ENCODE data around the gene NYNRIN.

Gene NYNRIN

DNA sequence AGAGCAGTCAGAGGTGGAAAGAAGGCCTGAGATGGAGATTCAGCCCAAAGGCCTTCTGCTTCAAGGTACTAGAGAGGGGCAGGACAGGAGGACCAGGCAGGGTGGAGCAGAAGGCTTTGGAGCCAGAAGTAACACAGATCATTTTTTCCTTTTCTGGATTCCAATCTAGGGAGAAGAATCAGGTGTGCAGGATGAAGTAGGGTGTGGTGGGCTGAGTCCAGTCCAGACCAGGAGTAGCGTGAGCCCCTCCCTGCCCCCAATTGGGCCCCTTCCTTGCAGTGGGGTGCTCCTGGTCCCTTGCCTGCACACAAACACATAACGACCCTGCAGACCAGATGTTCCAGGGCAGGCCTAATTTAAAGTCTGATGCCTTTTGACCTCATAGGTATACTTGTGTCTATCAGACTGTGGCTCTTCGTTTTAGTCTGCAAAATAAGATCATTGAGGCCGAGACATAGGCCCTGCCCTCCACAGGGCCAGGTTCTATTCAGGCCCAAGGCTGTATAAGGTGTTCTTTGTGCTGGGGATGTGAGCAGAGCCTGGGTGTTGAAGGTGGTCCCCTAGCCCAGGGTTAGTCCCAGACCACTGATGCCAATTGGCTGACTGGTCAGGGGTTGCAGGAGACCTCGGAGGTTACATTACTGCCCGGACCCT lies 1.0 kb upstream of the NYNRIN start:
- ChIA-PET CTCF (interaction anchor here (1.2 to 5.5 kb wide), 9 partner anchors 12 to 65 kb away, joined by 3 to 72 read pairs (median 21); no protein-coding TSS in a partner anchor), POLR2A (interaction anchor here (1.2 kb wide), 1 partner anchor 21 kb away, joined by 3 read pairs; no protein-coding TSS in a partner anchor)
- H3K36me3 ChIP-seq (ENCODE audit: control insufficient read depth in 4 of 4, insufficient read depth in 4 of 4, low read length in 3 of 4), result no peaks in the 10 kb centered on the region
- H3K27me3 ChIP-seq (replicated peaks in 2 of 5; ENCODE audit: control insufficient read depth in 4 of 5, insufficient read depth in 5 of 5, low read length in 4 of 5), result no peaks in the 10 kb centered on the region
- no peak for DNase-seq
- WGBS (ENCODE audit: insufficient coverage), result 52% methylated on average over 3 of the region's 6 CpGs
- H3K4me3 ChIP-seq (ENCODE audit: control insufficient read depth in 1 of 7, extremely low read depth in 1 of 7, insufficient read depth in 4 of 7, low read depth in 2 of 7, low read length in 6 of 7), result peak overlapping the region in 1 of 7 experiments; percentile 84
- no peaks in the 10 kb centered on the region for H3K9me3 ChIP-seq (ENCODE audit: control extremely low read depth in 1 of 5, control insufficient read depth in 4 of 5, insufficient read depth in 2 of 5, low read depth in 1 of 5, low read length in 4 of 5)
- peaks cover 12 to 83% (median 64%) of the 10 kb centered on the region in 4 experiments for H3K4me1 ChIP-seq (ENCODE audit: control extremely low read depth in 1 of 4, control insufficient read depth in 4 of 4, insufficient read depth in 4 of 4, low read length in 3 of 4)
- no peak overlapping the region for H3K27ac ChIP-seq (ENCODE audit: insufficient read depth in 1 of 2, low read depth in 1 of 2, low read length in 2 of 2, poor library complexity in 1 of 2, severe bottlenecking in 2 of 2)

DNA sequence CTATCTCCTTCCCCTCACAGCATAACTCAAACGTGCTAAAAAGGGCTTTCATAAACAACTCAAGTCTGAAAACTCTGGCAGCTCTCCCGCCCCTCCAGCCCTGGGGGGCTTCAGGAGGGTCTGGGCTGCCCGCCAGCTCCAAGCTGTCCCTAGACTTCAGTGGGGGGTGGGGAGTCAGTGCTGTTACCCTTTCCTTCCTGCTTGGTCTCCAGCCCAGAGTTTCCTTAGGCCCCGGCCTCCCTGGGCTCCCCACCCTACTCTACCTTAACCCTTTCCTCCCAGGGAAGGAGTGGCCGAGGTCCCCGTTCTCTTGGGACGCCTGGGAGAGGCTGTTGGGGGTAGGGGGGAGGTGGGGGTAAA lies 530 bp upstream of the NYNRIN start:
- ChIA-PET POLR2A (interaction anchor here (0.7 to 1.2 kb wide), 3 partner anchors 21 to 64 kb away, joined by 3 to 4 read pairs (median 3); no protein-coding TSS in a partner anchor), CTCF (interaction anchor here (1.1 to 5.5 kb wide), 5 partner anchors 13 to 65 kb away, joined by 3 to 39 read pairs (median 11); no protein-coding TSS in a partner anchor)
- Histone ChIP-seq H3K27ac (ENCODE audit: insufficient read depth in 1 of 2, low read depth in 1 of 2, low read length in 2 of 2, poor library complexity in 1 of 2, severe bottlenecking in 2 of 2) (no peak overlapping the region), H3K9me3 (ENCODE audit: control extremely low read depth in 1 of 5, control insufficient read depth in 4 of 5, insufficient read depth in 2 of 5, low read depth in 1 of 5, low read length in 4 of 5) (no peaks in the 10 kb centered on the region), H3K27me3 (replicated peaks in 2 of 5; ENCODE audit: control insufficient read depth in 4 of 5, insufficient read depth in 5 of 5, low read length in 4 of 5) (no peaks in the 10 kb centered on the region), H3K4me1 (ENCODE audit: control extremely low read depth in 1 of 4, control insufficient read depth in 4 of 4, insufficient read depth in 4 of 4, low read length in 3 of 4) (peaks cover 12 to 80% (median 63%) of the 10 kb centered on the region in 4 experiments), H3K4me3 (ENCODE audit: control insufficient read depth in 1 of 7, extremely low read depth in 1 of 7, insufficient read depth in 4 of 7, low read depth in 2 of 7, low read length in 6 of 7) (peak overlapping the region in 1 of 7 experiments; percentile 84), H3K36me3 (ENCODE audit: control insufficient read depth in 4 of 4, insufficient read depth in 4 of 4, low read length in 3 of 4) (peaks cover 0 to 1% (median 0%) of the 10 kb centered on the region in 4 experiments)
- DNase-seq, result peak in 1 of 3 donors; percentile 35
- WGBS (ENCODE audit: insufficient coverage), result 40% methylated on average over 1 of the region's 7 CpGs

DNA sequence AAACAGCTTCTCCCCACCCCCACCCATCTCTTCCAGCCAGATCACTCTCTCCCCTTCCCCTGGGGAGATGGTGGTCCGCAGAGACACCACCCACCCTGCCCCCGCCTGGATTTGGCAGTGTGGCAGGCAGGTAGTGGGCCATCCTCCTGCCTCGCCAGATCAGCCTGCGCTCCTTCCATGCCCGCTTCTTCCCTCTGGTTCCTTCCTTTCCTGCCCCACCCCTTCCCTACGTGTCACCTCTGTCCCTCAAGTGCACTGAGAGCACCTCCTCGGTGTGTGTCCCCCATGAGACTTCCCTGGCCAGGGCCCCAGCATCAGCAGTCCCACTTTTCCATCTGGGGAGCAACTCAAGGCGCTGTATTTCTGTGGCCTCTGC lies 632 bp downstream of the NYNRIN start:
- CTCF ChIA-PET, result interaction anchor here (0.7 to 5.5 kb wide), 6 partner anchors 12 to 69 kb away, joined by 3 to 39 read pairs (median 11); no protein-coding TSS in a partner anchor
- POLR2A ChIA-PET, result interaction anchor here (0.7 to 1.2 kb wide), 2 partner anchors 31 to 32 kb away, joined by 3 read pairs; partner anchors contain the start of gene KHNYN

DNA sequence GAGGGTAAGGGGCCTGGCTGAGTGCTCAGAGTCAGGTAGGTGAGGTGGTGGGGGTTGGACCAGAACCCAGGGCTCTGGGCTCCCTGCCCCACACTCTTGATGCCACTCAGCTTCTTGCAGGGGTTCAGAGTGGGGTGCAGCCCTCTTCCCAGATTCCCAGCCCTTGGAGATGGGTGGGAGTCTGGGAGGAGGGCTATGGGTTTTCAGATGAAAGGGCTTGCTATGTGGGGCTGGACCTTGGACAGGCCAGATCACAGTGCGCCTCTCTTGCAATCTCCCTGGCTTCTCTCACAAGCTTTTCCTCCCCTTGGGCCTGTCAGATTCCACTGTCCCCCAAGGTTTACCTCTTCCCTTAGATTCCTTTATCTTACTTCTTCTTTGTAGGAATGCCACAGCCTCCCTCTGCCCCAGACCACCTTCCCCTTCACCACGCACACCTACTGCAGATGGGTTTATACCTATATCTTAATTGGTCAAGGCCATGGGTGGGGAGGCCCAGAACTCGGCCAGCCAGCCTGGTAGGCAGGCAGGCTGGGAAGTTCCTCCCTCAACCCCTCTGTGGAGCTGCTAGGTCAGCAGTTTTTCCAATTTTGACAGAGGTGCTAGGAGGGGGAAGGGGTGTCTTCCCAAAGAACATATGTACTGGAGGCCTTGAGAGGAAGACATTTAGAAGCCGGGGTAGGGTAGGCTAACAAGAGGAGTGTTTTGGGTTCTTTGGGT lies 1.4 kb downstream of the NYNRIN start:
- Histone ChIP-seq H3K36me3 (ENCODE audit: control insufficient read depth in 4 of 4, insufficient read depth in 4 of 4, low read length in 3 of 4) (peaks cover 0 to 8% (median 0%) of the 10 kb centered on the region in 4 experiments), H3K9me3 (ENCODE audit: control extremely low read depth in 1 of 5, control insufficient read depth in 4 of 5, insufficient read depth in 2 of 5, low read depth in 1 of 5, low read length in 4 of 5) (no peaks in the 10 kb centered on the region), H3K4me3 (ENCODE audit: control insufficient read depth in 1 of 7, extremely low read depth in 1 of 7, insufficient read depth in 4 of 7, low read depth in 2 of 7, low read length in 6 of 7) (peak overlapping the region in 6 of 7 experiments; percentile 42 to 84 (median 68)), H3K27me3 (replicated peaks in 2 of 5; ENCODE audit: control insufficient read depth in 4 of 5, insufficient read depth in 5 of 5, low read length in 4 of 5) (no peaks in the 10 kb centered on the region), H3K27ac (ENCODE audit: insufficient read depth in 1 of 2, low read depth in 1 of 2, low read length in 2 of 2, poor library complexity in 1 of 2, severe bottlenecking in 2 of 2) (no peak overlapping the region), H3K4me1 (ENCODE audit: control extremely low read depth in 1 of 4, control insufficient read depth in 4 of 4, insufficient read depth in 4 of 4, low read length in 3 of 4) (peaks cover 7 to 62% (median 48%) of the 10 kb centered on the region in 4 experiments)
- ChIA-PET POLR2A (interaction anchor here (0.7 kb wide), 1 partner anchor 30 kb away, joined by 3 read pairs; the partner anchor contains the start of gene KHNYN), CTCF (interaction anchor here (0.7 to 5.5 kb wide), 8 partner anchors 10 to 70 kb away, joined by 3 to 39 read pairs (median 9); no protein-coding TSS in a partner anchor)
- no peak for DNase-seq
- WGBS (ENCODE audit: insufficient coverage), result 21% methylated on average over 2 of the region's 4 CpGs

More for the DNA sequence above, 632 bp downstream of the NYNRIN start:
- H3K9me3 ChIP-seq (ENCODE audit: control extremely low read depth in 1 of 5, control insufficient read depth in 4 of 5, insufficient read depth in 2 of 5, low read depth in 1 of 5, low read length in 4 of 5), result no peaks in the 10 kb centered on the region
- peak overlapping the region in 1 of 2 experiments; percentile 20 for H3K27ac ChIP-seq (ENCODE audit: insufficient read depth in 1 of 2, low read depth in 1 of 2, low read length in 2 of 2, poor library complexity in 1 of 2, severe bottlenecking in 2 of 2)
- H3K36me3 ChIP-seq (ENCODE audit: control insufficient read depth in 4 of 4, insufficient read depth in 4 of 4, low read length in 3 of 4), result peaks cover 0 to 4% (median 0%) of the 10 kb centered on the region in 4 experiments
- H3K4me3 ChIP-seq (ENCODE audit: control insufficient read depth in 1 of 7, extremely low read depth in 1 of 7, insufficient read depth in 4 of 7, low read depth in 2 of 7, low read length in 6 of 7), result peak overlapping the region; percentile 42 to 84 (median 68)
- no peaks in the 10 kb centered on the region for H3K27me3 ChIP-seq (replicated peaks in 2 of 5; ENCODE audit: control insufficient read depth in 4 of 5, insufficient read depth in 5 of 5, low read length in 4 of 5)
- peaks cover 12 to 69% (median 52%) of the 10 kb centered on the region in 4 experiments for H3K4me1 ChIP-seq (ENCODE audit: control extremely low read depth in 1 of 4, control insufficient read depth in 4 of 4, insufficient read depth in 4 of 4, low read length in 3 of 4)
- DNase-seq, result no peak
- WGBS (ENCODE audit: insufficient coverage), result 4% methylated on average over 8 of the region's 8 CpGs

DNA sequence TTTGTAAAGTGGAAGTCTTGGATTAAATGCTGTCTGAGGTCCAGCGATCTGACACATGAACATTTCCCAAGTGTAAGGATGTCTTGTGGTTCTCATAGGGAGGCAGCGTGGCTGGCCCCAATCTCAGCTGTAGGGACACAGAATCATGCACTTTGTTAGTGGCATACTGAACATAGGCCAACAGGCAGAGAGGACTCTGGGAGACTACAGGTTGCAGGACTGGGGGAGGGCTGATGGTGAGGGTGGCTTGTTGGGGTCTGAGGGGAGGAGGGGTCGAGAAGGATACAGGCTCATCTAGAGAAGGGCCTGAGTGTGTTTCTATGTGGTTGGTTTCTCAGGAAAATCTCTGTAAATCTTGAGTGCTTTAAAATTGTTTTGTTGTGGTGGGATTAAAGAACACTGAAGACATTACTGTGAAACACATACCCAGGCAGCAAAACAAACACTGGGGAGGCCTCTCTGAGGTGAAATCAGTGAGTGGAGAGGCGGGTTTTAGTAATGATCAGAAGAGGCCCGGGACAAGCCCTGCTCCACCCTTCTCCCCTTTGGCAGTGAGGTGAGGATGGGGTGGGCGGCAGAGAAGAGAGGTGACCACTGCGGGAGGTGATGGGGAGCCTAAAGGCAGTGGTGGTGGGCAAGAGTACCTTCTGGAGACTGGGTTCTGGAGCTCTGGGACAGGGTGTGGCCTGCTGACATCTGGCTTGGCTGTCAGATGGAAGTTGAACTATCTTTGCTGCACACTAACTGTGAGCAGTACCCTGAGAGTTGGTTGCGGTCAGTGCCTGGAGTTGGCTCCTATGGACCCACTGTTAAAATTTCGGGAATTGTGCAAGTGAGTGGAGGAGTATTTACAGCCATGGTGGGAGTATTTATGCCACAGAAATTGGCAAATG lies 3.3 kb downstream of the NYNRIN start:
- POLR2A ChIA-PET, result no interaction called here
- peaks cover 0 to 10% (median under 1%) of the 10 kb centered on the region in 4 experiments for H3K36me3 ChIP-seq (ENCODE audit: control insufficient read depth in 4 of 4, insufficient read depth in 4 of 4, low read length in 3 of 4)
- WGBS (ENCODE audit: insufficient coverage), result 80% methylated on average over 9 of the region's 9 CpGs
- peaks cover 2 to 43% (median 32%) of the 10 kb centered on the region in 4 experiments for H3K4me1 ChIP-seq (ENCODE audit: control extremely low read depth in 1 of 4, control insufficient read depth in 4 of 4, insufficient read depth in 4 of 4, low read length in 3 of 4)
- H3K27me3 ChIP-seq (replicated peaks in 2 of 5; ENCODE audit: control insufficient read depth in 4 of 5, insufficient read depth in 5 of 5, low read length in 4 of 5), result no peaks in the 10 kb centered on the region
- DNase-seq, result no peak
- no peak overlapping the region for H3K27ac ChIP-seq (ENCODE audit: insufficient read depth in 1 of 2, low read depth in 1 of 2, low read length in 2 of 2, poor library complexity in 1 of 2, severe bottlenecking in 2 of 2)
- CTCF ChIA-PET, result interaction anchor here (1.0 to 23.8 kb wide), 8 partner anchors 9 to 41 kb away, joined by 3 to 489 read pairs (median 4); partner anchors contain the start of genes CBLN3 and KHNYN
- H3K9me3 ChIP-seq (ENCODE audit: control extremely low read depth in 1 of 5, control insufficient read depth in 4 of 5, insufficient read depth in 2 of 5, low read depth in 1 of 5, low read length in 4 of 5), result no peaks in the 10 kb centered on the region
- H3K4me3 ChIP-seq (ENCODE audit: control insufficient read depth in 1 of 7, extremely low read depth in 1 of 7, insufficient read depth in 4 of 7, low read depth in 2 of 7, low read length in 6 of 7), result no peak overlapping the region

DNA sequence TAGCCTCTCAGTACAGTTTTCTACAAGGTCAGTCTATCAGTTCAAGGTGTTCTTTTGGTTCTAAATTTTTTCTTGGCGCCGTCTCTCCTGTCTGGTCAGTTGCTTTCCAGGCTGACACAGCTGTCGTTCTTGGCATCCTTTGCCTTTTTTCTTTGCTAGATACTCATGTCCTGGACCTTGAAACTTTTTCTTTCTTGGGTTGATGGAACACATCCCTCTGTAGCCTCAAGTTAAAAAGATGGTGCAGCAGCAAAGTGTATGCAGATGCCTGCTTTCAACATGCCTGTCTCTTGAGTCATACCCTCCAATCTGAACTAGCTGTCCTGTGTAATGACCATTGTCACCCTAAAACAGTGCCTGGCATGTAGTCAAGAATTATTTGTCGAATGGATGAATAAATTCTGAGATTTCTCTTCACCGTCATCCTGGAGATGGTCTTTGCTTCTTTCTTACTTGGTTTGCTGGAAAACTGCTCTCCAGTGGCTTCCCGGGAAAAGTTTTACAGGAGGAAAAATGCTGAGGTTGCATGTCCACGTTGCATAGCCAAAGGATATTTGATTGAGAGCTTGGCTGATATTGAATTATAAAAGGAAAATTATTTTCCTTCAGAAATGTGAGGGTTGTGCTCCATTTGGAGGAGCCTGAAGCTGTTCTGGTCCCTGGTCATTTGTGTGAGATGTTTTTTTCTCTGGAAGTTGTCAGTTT lies 4.6 kb downstream of the NYNRIN start:
- DNase-seq, result no peak
- Histone ChIP-seq H3K9me3 (ENCODE audit: control extremely low read depth in 1 of 5, control insufficient read depth in 4 of 5, insufficient read depth in 2 of 5, low read depth in 1 of 5, low read length in 4 of 5) (no peaks in the 10 kb centered on the region), H3K27me3 (replicated peaks in 2 of 5; ENCODE audit: control insufficient read depth in 4 of 5, insufficient read depth in 5 of 5, low read length in 4 of 5) (no peaks in the 10 kb centered on the region), H3K4me3 (ENCODE audit: control insufficient read depth in 1 of 7, extremely low read depth in 1 of 7, insufficient read depth in 4 of 7, low read depth in 2 of 7, low read length in 6 of 7) (no peak overlapping the region), H3K36me3 (ENCODE audit: control insufficient read depth in 4 of 4, insufficient read depth in 4 of 4, low read length in 3 of 4) (peaks cover 0 to 19% (median 7%) of the 10 kb centered on the region in 4 experiments), H3K27ac (ENCODE audit: insufficient read depth in 1 of 2, low read depth in 1 of 2, low read length in 2 of 2, poor library complexity in 1 of 2, severe bottlenecking in 2 of 2) (no peak overlapping the region), H3K4me1 (ENCODE audit: control extremely low read depth in 1 of 4, control insufficient read depth in 4 of 4, insufficient read depth in 4 of 4, low read length in 3 of 4) (peaks cover 0 to 29% (median 19%) of the 10 kb centered on the region in 4 experiments)
- 96% methylated on average over 7 of the region's 7 CpGs for WGBS (ENCODE audit: insufficient coverage)
- POLR2A ChIA-PET, result no interaction called here
- CTCF ChIA-PET, result interaction anchor here (0.7 to 23.8 kb wide), 11 partner anchors 8 to 69 kb away, joined by 3 to 489 read pairs (median 4); partner anchors contain the start of genes ADCY4, CBLN3 and KHNYN
